GM19099 (cell line): Measurements from ENCODE around the gene NOXO1.

Experiments
- POLR2A ChIP-seq: IDR thresholded peaks from 3 replicates; pipeline ENCODE4 v1.6.1; 2011; ENCODE audit warnings: low read depth; ENCODE audit not compliant: insufficient read length; ENCODE audit errors: extremely low read depth

The NOXO1 gene

GRCh38 chr16:2004795-2005517 is 23.7 kb upstream of the NOXO1 start:
- TF ChIP-seq POLR2A, result no peak

DNA sequence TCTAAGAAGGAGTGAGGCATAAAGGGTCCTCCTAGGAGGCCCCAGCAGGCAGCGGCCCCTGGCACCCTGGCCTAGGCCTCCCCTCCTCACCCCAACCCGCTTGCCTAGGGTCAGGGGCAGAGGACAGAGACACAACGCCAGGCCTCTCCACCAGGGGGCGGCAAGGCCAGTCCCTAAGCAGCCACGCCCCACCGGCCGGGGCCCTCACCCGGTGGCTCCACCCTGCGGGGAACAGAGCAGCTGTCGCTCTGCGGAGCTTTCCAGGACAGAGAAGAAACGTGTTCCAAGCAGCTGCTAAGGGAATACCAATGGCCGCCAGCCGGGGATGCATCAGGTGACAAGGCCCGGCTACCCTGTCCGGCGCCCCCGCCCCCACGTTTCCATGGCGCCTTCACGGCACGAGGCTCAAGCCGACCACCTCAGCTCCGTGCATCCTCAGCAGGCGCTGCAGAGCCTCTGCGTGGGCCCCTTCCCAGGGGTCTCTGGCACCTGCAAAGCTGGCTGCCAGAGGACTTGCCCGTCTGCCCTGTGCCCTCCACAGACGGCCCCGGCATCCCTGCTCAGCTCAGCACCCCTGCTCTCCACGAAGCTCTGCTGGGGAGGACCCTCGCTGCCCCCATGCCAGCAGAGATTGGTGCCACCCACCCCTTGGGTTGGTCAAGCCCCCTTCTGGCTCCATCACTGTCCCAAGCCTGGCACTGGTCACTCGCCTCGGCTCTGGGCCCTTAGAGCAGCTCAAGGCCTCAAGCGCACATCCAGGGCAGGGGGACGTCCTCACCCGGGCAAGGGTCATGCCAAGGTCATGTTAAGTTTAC is 22.8 kb upstream of the NOXO1 start:
- no peak for TF ChIP-seq POLR2A

DNA sequence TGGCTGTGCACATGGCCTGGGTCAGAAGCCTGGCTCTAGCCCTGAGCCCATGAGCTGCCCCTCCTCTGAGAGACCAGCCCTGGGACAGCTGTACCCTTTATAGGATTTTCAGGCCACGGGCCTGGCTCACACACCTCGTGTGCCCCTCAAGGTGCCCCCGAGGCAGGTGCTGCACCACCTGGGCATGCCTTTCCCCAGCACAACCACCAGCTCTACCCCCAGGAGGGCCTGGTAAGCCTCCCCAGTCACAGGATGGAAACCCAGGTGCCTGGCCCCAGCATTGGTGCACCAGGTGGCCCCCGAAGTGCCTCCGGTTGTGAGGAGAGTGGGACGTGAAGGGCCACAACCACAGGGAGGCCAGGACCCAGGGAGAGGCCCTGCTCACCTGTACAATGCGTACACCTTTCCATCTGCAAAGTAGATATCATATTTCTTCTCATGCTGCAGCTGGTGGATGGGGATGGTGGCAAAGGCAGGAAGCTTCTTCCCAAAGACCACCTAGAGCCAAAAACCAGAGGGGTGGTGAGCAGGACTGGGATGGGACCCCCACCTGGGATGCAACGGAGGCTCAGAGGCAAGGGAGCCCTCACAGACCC is 22.1 kb upstream of the NOXO1 start:
- no peak for TF ChIP-seq POLR2A

DNA sequence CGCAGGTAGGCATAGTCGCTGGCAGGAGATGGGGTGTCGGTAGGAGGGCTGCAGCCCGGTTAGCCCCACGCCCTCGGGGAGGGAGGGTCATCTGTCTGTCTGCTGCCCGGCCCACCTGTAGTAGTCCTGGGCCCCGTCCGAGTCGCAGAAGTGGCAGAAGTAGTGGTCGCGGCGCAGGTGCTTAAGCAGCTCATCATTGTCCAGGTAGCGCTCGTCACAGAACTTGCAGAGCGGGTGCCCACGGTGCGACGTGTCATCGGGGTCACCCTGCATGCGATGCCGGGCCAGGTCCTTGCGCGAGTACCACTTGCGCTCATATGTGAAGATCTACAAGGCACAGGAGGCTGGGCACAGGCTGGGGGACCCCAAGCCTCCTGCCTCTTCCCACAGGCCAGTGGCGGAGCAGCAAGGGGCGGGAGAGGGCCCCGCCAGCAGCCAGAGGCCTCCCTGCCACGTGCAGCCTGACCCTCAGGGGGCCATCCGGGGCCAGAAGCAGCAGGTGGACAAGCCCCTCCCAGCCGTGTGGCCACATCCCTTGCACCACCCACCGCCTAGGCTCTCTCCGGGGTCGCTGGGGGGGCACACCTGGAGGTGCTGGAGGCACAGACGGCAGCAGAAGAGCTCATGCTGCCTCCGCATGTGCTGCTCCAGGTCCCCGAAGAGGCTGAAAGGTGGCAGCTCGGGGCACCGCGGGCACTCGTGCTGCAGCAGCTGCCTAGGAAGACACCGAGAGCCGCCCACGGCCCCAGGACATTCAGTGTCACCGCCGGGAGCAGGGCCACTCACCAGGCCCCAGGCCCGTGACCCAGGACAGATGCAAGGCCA is 21.3 kb upstream of the NOXO1 start:
- no peak for TF ChIP-seq POLR2A

GRCh38 chr16:2001456-2002355 is 20.4 kb upstream of the NOXO1 start:
- TF ChIP-seq POLR2A, result no peak

DNA sequence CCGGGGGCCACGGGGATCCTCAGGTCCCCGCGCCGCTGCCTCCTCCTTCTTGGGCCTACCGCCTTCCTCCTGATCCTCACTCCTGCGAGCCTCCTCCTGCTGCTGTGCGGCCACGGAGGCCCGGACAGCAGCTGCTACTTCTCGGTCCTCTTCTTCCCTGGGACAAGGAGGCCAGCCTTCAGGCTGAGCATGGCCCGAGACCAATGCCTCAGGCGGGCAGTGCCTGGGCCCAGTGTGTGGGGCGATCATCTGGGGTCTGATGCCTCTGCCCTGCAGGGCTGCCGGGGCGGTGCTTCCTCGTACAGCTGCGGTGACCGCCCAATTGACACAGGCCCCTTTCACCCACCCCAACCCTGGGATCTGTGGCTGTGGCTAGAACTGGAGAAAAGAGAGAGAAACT is 19.8 kb upstream of the NOXO1 start:
- TF ChIP-seq POLR2A, result no peak

GRCh38 chr16:1999866-2000514 is 18.7 kb upstream of the NOXO1 start:
- no peak for TF ChIP-seq POLR2A

GRCh38 chr16:1998852-1999801 is 17.9 kb upstream of the NOXO1 start:
- TF ChIP-seq POLR2A, result no peak

GRCh38 chr16:1998360-1998835 is 17.1 kb upstream of the NOXO1 start:
- no peak for TF ChIP-seq POLR2A

DNA sequence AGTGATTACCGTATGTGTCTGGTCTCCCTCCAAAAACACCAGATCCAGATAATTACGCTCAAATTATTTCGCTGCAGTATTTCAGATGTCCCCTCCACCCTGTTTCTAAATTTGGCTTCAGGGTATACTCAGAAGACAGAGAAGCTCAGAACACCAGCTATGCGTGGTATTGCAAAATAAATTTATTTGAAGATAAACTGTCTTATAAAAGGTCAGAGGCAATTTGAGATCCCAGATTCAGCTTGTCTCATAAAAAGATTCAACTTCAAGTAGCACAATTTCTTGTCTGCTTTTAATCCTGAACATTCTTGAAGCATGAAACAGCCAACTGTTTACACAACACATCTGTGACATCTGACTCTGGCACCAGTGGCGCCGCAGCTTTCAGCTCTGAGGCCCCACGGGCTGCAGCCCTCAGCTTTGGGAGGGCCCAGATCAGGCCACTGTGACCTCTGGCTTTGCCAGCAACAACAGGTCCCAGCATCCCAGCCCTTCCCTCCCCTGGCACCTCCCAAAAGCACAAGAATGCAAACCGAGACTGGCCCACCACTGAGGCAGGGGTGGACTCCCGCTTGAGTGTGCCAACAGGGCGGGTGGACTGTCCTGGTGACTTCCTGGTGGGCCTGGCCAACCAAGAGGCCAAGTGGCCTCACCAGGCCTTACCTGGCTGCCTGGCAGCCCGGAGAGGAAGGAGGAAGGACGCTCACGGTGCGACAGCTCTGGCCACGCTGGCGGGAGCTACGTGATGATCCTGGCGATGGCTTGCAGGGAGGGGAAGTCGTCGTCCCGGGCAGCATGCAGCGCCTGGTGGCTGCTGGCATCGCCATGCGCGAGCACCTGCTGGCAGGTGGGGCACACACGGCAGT is 16.5 kb upstream of the NOXO1 start:
- no peak for TF ChIP-seq POLR2A

- TF ChIP-seq POLR2A, result no peak
These were observed 12.5 kb upstream of the NOXO1 start for GRCh38 chr16:1993731-1994131.
